ENCODE measurements around the gene TOPAZ1.

Gene TOPAZ1

DNA sequence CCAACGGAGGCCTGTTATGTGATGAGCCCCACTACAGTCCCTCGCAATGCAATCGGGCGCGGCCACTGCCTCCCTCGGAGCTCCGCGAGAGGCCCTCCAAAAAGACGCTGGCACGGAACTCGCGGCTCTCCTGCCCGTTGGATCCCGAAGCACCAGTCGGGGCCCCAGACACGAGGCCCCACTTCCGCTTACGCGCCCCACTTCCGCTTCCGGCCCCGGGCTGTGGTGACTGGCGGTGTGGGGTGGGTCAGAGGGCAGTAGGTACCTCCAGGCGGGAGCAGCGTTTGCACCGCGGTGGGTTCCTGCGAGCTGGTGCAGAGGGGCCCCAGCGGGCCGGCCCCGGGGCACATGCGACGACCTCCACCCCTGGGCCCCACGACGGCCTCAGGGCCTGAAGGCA is at the start of gene TOPAZ1:
TSS of gene TOPAZ1 (plus strand) at position 181 of the 400 bp plus-strand sequence. CDS start at position 349, 168 bp downstream.
- DNase-seq (ENCODE audit: low read depth in 3 of 3), result no peak

- DNase-seq (ENCODE audit: low read depth in 3 of 3), result peak; percentile 34 to 59 (median 50)
Measured at GRCh38 chr3:44198284-44199269, 43.1 kb upstream of the TOPAZ1 start.

GRCh38 chr3:44206261-44206660 is 35.4 kb upstream of the TOPAZ1 start:
- DNase-seq (ENCODE audit: low read depth in 3 of 3), result no peak

- DNase-seq (ENCODE audit: low read depth in 3 of 3), result no peak
Measured at GRCh38 chr3:44206862-44207652, 34.6 kb upstream of the TOPAZ1 start.

GRCh38 chr3:44208086-44208485 is 33.6 kb upstream of the TOPAZ1 start:
- DNase-seq (ENCODE audit: low read depth in 3 of 3), result no peak

GRCh38 chr3:44208568-44208967 is 33.1 kb upstream of the TOPAZ1 start:
- no peak for DNase-seq (ENCODE audit: low read depth in 3 of 3)

DNA sequence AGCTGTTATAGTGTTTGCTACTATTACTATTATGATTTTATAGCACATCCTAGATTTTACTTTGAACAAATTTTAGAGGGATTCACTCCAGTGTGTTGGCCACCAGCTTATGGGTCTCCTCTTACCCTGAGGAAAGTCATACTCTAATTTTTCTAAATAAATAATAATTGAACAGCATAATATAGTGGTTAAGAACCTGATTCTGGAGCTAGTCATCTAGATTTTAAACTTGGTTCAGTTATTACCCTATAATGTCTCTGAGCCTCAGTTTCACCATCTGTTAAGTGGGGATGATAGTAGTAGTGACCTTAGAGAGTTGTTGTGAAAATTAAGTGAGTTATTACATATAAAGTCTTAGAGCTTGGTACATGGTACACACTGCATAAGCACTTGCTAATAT is 30.7 kb upstream of the TOPAZ1 start:
- DNase-seq (ENCODE audit: low read depth in 3 of 3), result no peak

DNA sequence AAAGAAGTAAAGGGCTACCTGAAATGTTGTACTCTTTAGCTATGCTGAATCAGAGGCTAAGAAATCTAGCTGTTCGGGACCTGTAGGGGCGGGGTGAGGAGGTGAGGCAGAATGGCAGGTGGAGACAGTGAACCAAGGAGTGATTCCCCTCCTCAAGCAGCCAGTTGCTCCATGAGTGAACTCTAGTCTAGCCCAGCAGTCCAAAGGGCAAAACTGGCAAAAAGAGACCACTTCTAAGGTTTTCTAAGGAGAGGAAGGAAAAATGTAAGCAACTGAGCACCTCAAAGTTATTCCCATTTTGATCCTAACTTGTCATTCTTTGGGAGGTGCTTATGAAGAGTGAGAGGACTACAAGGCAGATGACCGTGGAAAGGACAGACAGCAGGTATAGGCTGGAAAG is 19.3 kb upstream of the TOPAZ1 start:
- no peak for DNase-seq (ENCODE audit: low read depth in 3 of 3)

- DNase-seq (ENCODE audit: low read depth in 3 of 3), result no peak
Measured at GRCh38 chr3:44223299-44223698, 18.4 kb upstream of the TOPAZ1 start.

- no peak for DNase-seq (ENCODE audit: low read depth in 3 of 3)
Measured at GRCh38 chr3:44224131-44224530, 17.6 kb upstream of the TOPAZ1 start.

GRCh38 chr3:44226573-44226972 is 15.1 kb upstream of the TOPAZ1 start:
- no peak for DNase-seq (ENCODE audit: low read depth in 3 of 3)

DNA sequence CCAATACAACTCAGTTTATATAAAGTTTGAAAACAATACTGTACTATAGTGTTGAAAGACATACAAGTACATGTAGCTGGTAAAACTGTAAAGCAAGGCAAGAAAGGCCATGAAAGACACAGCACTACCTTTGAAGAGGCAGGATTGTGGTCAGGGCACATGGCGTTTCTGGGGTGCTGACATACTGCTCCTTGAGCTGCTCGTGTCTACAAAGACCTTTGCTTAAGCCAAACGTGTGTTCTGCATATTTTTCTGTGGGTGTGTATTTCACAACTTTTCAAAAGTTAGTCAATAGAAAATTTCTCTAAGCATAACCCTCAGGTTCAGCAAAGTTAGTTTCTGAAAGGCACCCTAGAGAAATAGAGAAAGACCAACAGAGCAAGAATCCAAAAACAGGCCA is 14.1 kb upstream of the TOPAZ1 start:
- DNase-seq (ENCODE audit: low read depth in 3 of 3), result no peak

GRCh38 chr3:44228900-44229299 is 12.8 kb upstream of the TOPAZ1 start:
- DNase-seq (ENCODE audit: low read depth in 3 of 3), result no peak

- DNase-seq (ENCODE audit: low read depth in 3 of 3), result no peak
Measured at GRCh38 chr3:44232407-44232806, 9.3 kb upstream of the TOPAZ1 start.

DNA sequence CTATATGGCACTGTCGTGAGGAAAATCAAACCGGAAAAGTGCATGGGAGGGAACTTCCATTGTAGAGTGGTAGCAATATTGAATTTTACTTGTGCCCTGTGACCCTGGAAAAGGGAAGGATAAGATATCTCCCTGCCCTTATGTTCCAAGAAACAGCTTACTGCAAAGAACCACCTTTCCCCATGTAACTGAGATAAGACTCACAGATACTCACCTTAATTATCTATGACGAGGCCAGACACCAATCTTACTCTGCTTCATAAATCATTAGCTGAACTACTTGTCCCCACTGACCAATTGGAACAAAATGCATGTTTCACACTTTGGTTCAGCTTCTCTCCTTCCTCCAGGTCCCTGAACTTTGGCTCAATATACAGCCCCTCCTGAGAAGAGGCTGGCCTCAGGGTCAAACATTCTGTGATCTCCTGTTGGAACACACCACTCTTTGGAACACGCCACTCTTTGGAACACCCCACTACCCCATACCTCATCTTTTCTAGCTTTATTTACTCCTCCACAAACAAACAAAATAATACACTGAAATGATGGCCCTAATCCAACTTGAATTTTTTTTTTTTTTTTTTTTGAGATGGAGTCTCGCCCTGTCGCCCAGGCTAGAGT is 6.9 kb upstream of the TOPAZ1 start:
- no peak for DNase-seq (ENCODE audit: low read depth in 3 of 3)

- peak in 2 of 3 experiments; percentile 34 to 45 for DNase-seq (ENCODE audit: low read depth in 3 of 3)
Measured at GRCh38 chr3:44235604-44236484, 5.8 kb upstream of the TOPAZ1 start.

DNA sequence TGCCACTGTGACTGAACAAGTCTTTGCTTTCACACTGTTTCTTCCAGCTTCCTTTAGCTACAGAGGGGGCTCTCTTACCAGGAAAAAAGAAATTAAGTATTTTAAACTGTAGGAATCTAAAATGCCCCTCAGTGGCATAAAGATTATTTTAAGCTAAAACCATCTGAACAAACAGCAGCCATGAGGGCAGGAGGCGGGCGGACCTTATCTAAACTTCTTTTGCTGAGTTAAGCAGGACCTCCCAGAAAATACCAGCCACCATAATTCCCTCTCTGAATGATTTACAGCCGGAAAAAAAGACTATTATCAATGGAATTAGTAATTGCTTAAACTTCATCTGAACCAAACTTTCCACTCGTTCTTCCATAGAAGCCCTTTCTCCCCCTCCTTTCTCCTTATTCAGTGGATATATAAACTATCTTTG is 5.2 kb upstream of the TOPAZ1 start:
- no peak for DNase-seq (ENCODE audit: low read depth in 3 of 3)

- DNase-seq (ENCODE audit: low read depth in 3 of 3), result no peak
Measured at GRCh38 chr3:44237161-44237560, 4.5 kb upstream of the TOPAZ1 start.

- DNase-seq (ENCODE audit: low read depth in 3 of 3), result no peak
Measured at GRCh38 chr3:44237665-44238064, 4.0 kb upstream of the TOPAZ1 start.

- no peak for DNase-seq (ENCODE audit: low read depth in 3 of 3)
Measured at GRCh38 chr3:44238889-44239288, 2.8 kb upstream of the TOPAZ1 start.

DNA sequence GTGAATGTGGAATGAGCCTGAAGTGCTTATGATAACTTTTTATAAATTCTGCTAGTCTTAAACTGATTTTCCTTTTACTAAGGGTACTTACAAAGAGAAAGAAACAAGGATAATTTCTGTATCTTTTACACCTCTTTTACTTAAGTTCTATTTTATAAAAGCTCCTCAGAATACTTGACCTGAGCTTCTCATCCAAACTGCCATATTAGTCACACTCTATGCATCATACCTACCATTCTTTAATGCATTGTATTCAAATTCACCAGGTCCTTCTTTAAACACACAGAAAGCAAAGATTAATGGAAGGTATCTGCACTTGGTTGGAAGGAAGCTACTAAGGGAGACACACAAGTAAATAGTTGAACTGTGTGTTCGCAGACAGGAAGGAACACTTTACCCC is 1.6 kb upstream of the TOPAZ1 start:
- DNase-seq (ENCODE audit: low read depth in 3 of 3), result no peak

Data from stimulated activated CD4-positive, alpha-beta T cell treated with anti-CD3 and anti-CD28 coated beads, TNF-alpha, amount 100 ng/mL, for 4 hours (primary cell).